Activated gamma-delta T cell treated with anti-CD3 and anti-CD28 coated beads, Interleukin-2, amount 50 U/mL, for 16 hours (primary cell): ENCODE results near the gene LPIN3.

Experiments
- DNase-seq: peaks from one replicate; pipeline ENCODE4 v3.0.0-alpha.2; 2020; ENCODE audit warnings: low read depth

Gene LPIN3

GRCh38 chr20:41320441-41320840 lies 20.2 kb upstream of the LPIN3 start:
- DNase-seq, result no peak

DNA sequence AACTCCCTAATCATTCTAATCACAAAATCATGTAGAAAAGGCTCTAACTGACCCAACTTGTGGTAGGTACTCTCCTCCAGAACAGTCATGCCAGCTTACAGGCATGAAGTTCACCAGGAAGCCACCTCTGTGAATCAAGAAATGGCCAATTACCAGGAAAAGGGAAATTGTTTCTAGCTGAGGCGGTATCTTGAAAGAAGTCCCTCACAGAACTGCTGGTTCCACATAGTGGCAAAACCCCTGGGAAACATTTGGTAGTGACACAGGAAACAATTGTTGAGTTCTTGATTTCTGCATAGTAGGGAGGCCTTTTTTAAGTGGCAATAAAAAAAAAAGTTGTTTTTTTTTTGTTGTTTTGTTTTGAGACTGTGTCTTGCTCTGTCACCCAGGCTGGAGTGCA lies 19.6 kb upstream of the LPIN3 start:
- DNase-seq, result no peak

DNA sequence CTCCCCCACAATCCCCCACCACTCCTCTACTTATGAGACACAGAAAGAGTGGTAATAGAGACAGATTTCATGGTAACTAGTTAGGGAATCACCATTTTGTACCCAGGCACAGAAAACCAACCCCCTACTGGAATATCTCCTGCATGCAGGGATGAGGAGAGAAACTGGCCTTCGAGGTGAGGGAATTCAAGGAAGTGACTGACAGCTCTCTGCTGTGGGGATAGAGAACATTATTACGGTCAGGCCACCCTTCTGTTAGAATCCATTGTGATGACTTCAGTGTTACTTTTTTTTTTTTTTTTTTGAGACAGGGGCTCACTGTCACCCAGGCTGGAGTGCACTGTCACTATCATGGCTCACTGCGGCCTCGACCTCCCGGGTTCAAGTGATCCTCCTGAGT lies 13.4 kb upstream of the LPIN3 start:
- no peak for DNase-seq

DNA sequence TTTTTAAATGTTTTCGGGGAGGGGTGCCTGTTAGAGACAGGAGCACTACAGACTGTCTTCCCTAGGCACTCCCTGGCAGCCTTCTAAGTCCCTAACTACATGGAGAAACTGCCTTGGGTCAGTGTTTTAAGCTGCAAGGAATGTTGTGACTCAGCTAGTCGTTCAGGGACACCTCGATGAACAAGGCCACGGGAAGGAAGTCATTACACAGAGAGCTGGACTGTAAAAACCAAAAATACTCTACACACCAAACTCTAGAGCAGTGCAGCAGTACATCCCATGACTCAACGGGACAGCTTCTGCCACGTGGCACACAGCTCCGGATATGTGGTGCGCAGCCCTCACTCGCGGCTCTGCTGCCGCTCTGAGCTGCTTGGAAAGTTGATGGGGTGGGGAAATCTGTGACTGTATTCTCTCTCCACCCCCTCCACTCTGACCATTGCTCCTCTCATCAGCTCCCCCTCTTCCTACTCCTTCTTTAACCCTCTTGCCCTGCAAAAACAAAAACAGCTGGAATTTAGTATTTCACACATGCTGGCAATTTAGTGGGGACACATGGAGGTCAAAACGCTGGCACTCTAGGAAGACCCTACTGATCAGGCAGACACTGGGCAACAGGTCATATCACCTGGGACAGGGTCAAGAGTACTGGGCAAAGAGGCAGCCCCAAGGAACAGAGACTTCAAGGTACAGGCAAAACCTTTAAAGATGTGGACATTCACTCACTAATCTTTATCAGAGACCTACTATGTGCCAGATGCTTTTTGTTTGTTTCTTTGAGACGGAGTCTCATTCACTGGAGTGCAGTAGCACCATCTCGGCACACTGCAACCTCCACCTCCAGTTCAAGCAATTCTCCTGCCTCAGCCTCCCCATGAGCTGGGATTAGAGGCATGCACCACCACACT lies 10.9 kb upstream of the LPIN3 start:
- peak; percentile 43 for DNase-seq

- no peak for DNase-seq
Measured at GRCh38 chr20:41330343-41330720, 10.3 kb upstream of the LPIN3 start.

GRCh38 chr20:41330941-41331340 lies 9.7 kb upstream of the LPIN3 start:
- no peak for DNase-seq

DNA sequence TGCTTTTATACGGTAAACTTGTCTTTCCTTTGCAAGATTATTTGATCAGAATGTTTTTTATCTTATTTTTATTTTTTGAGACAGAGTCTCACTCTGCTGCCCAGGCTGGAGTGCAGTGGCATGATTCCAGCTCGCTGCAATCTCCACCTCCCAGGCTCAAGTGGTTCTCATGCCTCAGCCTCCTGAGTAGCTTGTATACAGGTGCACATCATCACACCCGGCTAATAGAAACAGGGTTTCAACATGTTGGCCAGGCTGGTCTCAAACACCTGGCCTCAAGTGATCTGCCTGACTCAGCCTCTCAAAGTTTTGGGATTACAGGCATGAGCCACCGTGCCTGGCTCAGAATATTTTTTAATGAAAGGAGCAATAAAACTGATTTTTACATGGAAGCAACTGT lies 8.9 kb upstream of the LPIN3 start:
- DNase-seq, result no peak

DNA sequence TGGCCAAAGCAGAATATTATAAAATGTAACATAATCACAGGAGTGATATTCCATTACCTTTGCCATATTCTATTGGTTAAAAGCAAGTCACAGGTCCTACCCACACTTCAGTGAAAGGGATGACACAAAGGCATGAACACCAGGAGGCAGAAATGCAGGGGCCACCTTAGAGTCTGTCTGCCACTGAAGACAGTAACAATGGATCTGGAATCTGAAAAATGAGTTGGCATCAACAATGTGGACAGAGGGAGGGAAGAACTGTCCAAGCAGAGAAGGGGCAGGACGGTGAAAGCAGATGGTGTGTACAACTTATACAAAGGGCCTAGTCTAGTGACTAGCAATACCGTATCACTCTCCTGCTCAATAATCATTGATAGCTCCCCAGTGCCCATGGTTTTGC lies 6.6 kb upstream of the LPIN3 start:
- DNase-seq, result no peak

DNA sequence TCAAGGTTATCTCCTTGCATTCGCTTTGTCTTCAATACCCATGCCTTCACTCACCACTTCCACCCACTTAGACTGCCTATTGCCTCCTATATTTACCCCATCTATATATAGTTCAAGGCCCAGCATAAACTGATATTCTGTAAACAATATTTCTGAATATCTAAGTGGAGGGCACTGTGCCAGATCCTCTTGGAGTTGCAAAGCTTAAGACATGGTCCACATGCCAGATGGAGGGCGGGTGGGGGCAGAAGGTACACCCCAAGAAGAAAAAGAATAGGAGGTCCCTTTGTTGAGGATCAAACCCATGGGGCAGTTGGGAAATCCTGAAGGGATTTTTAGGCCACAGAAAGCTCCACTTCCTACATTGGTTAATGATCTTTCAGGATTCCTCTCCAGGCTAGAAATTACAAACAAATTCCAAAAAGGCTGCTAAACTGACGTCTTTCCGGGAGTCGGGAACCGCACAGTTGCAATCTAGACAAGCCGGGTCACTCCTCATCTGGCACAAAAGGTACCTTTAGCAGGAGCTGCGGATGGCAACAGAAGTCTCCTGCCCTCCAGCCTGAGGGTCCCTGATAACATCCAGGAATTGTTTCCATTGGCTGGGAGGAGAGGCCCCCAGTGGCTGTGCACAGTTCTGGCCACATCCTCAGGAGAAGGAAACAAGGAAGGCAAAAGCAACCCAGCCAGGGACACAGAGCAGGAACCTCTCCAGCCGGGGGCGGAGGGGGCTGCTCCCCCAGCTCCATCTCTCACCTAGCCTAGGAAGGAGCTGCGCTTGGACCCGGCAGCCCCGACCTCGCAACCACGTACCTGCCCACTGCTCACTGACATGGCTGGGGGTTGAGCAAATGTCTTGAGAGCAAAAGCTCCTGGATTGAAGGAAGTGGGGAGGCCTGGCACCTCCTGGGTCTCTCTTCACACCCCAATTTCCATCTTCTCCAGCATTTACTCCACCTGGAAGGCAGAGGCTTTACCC lies 5.9 kb upstream of the LPIN3 start:
- no peak for DNase-seq

GRCh38 chr20:41335591-41335990 lies 5.0 kb upstream of the LPIN3 start:
- DNase-seq, result no peak

GRCh38 chr20:41336711-41337492 lies 3.7 kb upstream of the LPIN3 start:
- DNase-seq, result no peak

DNA sequence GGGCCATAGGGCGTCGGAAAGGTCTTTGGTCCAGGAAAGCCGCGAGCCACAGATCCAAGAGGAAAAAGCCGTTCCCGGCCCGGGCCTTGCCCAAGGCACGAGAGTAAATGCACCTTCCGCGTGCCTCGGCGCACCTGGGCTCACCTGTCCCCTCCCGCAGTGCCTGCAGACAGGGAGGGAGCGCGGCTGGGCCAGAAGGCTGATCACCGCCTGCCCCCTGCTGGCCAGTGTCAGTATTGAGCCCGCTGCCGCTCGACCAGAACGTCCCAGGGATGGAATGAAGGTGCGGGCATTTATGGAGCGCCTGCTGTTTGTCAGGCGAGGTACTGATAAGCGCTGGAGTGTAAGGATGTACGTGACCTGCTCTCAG lies 679 bp upstream of the LPIN3 start:
- peak; percentile 71 for DNase-seq

GRCh38 chr20:41342474-41343464 lies 2.1 kb downstream of the LPIN3 start:
- DNase-seq, result no peak

DNA sequence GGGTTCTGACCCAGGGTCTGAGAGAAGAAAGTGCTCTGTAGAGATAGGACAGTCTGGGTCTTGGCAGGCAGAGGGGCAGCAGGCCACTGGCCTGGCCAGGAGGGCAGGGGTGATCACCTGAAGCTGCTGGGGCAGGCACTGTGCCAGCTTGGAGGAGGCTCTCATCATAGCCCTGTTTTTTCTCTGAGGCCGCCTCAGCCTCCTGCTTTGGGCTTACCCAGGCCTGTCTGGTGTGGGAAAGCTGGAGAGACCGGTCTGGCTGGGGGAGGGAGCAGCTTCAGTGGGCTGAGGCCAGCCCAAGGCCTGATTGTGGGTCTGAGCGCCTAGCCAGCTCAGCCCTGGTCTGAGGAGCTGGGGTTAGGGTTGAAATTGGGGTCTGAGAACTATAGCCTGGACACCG lies 3.9 kb downstream of the LPIN3 start:
- no peak for DNase-seq

GRCh38 chr20:41344938-41345728 lies 4.5 kb downstream of the LPIN3 start:
- DNase-seq, result no peak

DNA sequence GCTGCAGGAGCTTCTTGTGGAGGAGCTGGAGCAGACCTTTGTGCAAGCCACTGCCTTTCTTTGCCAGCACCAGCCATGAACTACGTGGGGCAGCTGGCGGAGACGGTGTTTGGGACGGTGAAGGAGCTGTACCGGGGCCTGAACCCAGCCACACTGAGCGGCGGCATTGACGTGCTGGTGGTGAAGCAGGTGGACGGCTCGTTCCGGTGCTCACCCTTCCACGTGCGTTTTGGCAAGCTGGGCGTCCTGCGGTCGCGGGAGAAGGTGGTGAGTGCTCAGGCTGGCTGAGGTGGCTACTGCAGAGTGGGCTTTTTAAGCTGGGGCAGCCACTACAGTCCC lies 5.1 kb downstream of the LPIN3 start:
- no peak for DNase-seq

DNA sequence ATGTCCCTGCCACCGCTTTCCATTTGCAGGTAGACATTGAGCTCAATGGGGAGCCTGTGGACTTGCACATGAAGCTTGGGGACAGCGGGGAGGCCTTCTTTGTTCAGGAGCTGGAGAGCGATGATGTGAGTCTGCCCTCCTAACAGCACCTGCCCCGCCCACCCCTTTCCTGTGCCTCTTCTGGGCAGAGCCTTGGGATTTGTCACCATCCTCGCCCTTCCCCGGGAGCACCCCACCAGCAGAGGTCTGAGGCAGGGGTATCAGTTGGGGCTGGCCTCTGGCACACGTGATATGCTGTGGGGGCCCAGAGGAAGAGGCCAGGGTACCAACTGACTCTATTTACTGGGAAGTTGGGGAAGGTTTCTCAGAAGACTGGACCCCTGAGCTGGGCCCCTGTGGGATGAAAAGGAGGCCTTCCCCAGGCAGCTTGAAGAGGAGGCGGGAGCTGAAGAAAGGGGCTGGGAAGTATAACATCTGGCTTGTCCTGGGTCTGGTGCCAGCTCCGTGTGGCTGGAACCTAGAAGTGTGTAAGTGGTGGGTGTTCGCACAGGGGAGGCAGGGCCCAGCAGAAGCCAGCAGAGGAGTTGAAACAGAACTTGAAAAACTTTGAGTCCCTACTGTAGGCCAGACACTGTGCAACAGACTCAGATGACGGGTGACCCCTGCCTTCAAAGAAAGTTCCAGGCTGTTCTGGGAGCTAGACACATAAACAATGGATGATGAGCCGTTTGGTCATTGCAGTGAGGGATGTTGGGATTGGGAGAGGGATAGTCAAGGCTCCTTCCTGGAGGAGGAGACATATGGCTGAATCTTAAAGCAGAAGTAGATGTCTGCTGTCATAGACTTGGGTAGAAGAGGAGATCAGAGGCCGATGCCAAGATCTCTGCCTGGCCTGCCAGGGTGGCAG lies 7.2 kb downstream of the LPIN3 start:
- no peak for DNase-seq

DNA sequence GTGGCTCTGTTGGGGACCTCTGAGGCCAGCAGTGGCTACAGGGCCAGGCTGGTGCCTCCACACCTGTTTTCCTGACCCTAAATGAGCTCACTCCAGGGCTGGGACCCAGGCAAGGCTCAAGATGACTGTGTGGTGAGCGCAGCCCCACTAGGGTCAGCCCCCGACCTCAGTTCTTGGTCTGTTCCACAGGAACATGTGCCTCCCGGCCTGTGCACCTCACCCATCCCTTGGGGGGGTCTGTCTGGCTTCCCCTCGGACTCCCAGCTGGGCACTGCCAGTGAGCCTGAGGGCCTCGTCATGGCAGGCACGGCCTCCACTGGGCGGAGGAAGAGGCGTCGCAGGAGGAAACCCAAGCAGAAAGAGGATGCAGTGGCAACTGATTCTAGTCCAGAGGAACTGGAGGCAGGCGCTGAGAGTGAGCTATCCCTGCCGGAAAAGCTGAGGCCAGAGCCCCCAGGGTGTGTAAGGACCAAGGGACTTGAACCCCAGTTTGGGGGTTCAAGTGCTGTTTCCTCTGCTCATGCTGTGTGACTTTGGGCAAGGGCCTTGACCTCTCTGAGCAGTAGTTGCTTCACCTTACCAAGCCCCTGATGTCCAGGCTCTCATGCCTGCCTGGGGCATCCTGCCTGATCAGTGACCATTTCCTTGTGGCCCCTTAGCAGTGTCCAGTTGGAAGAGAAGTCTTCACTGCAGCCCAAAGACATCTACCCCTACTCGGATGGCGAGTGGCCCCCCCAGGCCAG lies 8.0 kb downstream of the LPIN3 start:
- DNase-seq, result no peak

DNA sequence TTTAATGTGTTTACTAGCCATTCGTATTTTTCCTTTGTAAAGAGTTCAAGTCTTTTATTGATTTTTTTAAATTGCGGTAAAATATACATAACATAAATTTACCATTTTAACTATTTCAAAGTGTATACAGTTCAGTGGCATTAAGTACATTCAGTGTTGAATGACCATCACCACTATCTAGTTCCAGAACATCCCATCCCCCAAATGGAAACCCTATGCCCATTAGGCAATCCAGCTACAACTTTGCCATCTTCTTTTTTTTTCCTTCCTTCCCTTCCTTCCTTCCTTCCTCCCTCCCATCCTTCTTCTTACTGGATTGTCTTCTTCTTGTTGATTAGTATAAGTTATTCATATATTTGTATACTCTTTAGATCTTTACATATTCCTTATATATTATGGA lies 8.6 kb downstream of the LPIN3 start:
- no peak for DNase-seq
